Uterus (tissue), 4 donors: Measurements from ENCODE around the gene SCRT2. TPM values are rescaled to one million over a fixed set of nuclear protein-coding genes. Genes with fewer than 3 reads are reported as not detected.
A peak's percentile ranks its signal among the peaks of the same experiment; 100 is the strongest.
"Not testable (repeated sequence)": the region's sequence is repeated elsewhere in the genome, so short reads cannot be mapped to it uniquely, and the experiment has no call there.

ENCODE experiments used
- DNase-seq, 2 donors: peaks; one replicate each; pipeline ENCODE4 v3.0.0-alpha.2; 2019 to 2020
- H3K27ac ChIP-seq, 2 donors: fragments of 200-600 bp; sonication (generic); 1 replicate in 1 of 2; 2 replicates in 1 of 2; pipeline ENCODE4 v1.5.1; 2016 to 2018
- H3K27me3 ChIP-seq, 2 donors: fragments of 200-600 bp; sonication (generic); one replicate each; pipeline ENCODE4 v1.5.1; 2018 to 2019; ENCODE audit warnings: control low read depth in 1 of 2
- H3K36me3 ChIP-seq, 2 donors: fragments of 200-600 bp; sonication (generic); one replicate each; pipeline ENCODE4 v1.5.1; 2019; ENCODE audit warnings: control low read depth in 1 of 2
- H3K4me1 ChIP-seq, 2 donors: fragments of 200-600 bp; sonication (generic); one replicate each; pipeline ENCODE4 v1.5.1; 2018 to 2019; ENCODE audit warnings: control low read depth in 1 of 2
- H3K4me3 ChIP-seq, 2 donors: fragments of 200-600 bp; sonication (generic); 1 replicate in 1 of 2; 2 replicates in 1 of 2; pipeline ENCODE4 v1.5.1; 2018 to 2019; ENCODE audit warnings: mild to moderate bottlenecking in 1 of 2
- H3K9me3 ChIP-seq, 2 donors: fragments of 200-600 bp; sonication (generic); one replicate each; pipeline ENCODE4 v1.5.1; 2019; ENCODE audit warnings: control low read depth in 1 of 2
- POLR2A ChIP-seq, 2 donors: fragments of 450-650 bp; IDR thresholded peaks; one replicate each; pipeline ENCODE4 v1.6.1; 2016; ENCODE audit warnings: antibody characterized with exemption in 2 of 2, mild to moderate bottlenecking in 1 of 2, moderate library complexity in 1 of 2
- intact Hi-C: fragments of 100-400 bp; cut with DNase I; formaldehyde crosslinking; loops from one replicate; pipeline ENCODE4 v1.15.1; 2023; ENCODE audit warnings: low total_unique reads
- total RNA-seq, 4 donors: library from RNA; depleted of rRNA in 3 of 4; stranded (reverse); fragments of >200 nt in 3 of 4; gene quantifications; one replicate each; pipeline versions ENCODE4 v1.1.0 to v1.2.4, GENCODE V29; 2014 to 2023
- TF ChIP-seq, protein P1 (sequence below), 4 experiments: fragments of 200-600 bp in 2 of 4; fragments of 450-650 bp in 2 of 4; sonication (generic) in 2 of 4; IDR thresholded peaks; one replicate each; pipeline ENCODE4 v1.5.1; 2016 to 2019; ENCODE audit warnings: antibody characterized with exemption in 4 of 4, mild to moderate bottlenecking in 2 of 4, moderate library complexity in 1 of 4
- donor health status: DM: yes; HTN: yes; CAD: no.

The SCRT2 gene
- total RNA-seq, 4 donors from 2014 or later, result not detected

DNA sequence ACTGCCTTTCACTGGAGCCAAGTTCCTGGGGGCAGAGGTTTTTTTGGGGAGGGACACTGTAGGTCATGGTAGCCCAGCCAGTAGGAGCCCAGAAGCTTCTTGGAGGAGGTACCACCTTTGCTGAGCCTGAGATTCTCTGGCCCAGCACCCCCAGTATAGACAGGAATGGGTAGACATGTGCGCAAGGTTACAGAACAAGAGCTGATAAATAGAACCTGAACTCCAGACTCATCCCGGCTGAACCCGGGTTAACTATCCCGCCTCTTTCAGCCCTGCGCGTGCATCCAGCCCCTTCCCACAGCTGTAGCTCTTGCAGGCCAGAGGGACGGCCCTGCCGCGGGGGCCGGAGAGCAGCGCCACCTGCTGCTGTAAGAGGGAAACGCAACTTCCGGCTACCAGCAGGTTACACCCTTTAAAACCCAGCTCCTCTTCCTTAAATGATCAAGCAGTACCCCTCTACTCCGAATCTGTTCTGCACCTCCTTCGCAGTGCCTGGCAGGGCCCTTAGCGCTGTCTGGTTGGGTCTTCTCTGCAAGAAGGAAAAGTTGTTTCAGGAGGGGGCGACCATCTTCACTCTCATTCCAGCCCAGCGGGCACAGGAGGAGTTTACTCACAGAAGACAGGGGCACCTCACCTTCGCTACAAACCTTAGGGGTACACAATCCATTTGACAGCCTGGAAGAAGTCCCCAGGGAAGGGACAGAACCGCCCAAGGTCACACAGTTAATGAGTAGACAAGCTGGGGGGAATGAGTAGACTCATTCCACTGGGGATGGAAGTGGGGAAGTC is 30.1 kb downstream of the SCRT2 start:
- Histone ChIP-seq H3K36me3 (no peaks in the 10 kb centered on the region), H3K9me3 (no peaks in the 10 kb centered on the region), H3K4me1 (no peaks in the 10 kb centered on the region), H3K27me3 (no peaks in the 10 kb centered on the region), H3K4me3 (no peak overlapping the region), H3K27ac (no peak overlapping the region)
- DNase-seq, result peak; percentile 38 to 59
- intact Hi-C loops, result loop anchor here (5.0 kb wide), 1 partner anchor 88 kb away; no protein-coding TSS in a partner anchor
- TF ChIP-seq, protein P1, sequence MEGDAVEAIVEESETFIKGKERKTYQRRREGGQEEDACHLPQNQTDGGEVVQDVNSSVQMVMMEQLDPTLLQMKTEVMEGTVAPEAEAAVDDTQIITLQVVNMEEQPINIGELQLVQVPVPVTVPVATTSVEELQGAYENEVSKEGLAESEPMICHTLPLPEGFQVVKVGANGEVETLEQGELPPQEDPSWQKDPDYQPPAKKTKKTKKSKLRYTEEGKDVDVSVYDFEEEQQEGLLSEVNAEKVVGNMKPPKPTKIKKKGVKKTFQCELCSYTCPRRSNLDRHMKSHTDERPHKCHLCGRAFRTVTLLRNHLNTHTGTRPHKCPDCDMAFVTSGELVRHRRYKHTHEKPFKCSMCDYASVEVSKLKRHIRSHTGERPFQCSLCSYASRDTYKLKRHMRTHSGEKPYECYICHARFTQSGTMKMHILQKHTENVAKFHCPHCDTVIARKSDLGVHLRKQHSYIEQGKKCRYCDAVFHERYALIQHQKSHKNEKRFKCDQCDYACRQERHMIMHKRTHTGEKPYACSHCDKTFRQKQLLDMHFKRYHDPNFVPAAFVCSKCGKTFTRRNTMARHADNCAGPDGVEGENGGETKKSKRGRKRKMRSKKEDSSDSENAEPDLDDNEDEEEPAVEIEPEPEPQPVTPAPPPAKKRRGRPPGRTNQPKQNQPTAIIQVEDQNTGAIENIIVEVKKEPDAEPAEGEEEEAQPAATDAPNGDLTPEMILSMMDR (IDR thresholded peaks at IDR 0.05), result peak; percentile 79 to 93 (median 86)
- no peak for TF ChIP-seq POLR2A (IDR thresholded peaks at IDR 0.05)

DNA sequence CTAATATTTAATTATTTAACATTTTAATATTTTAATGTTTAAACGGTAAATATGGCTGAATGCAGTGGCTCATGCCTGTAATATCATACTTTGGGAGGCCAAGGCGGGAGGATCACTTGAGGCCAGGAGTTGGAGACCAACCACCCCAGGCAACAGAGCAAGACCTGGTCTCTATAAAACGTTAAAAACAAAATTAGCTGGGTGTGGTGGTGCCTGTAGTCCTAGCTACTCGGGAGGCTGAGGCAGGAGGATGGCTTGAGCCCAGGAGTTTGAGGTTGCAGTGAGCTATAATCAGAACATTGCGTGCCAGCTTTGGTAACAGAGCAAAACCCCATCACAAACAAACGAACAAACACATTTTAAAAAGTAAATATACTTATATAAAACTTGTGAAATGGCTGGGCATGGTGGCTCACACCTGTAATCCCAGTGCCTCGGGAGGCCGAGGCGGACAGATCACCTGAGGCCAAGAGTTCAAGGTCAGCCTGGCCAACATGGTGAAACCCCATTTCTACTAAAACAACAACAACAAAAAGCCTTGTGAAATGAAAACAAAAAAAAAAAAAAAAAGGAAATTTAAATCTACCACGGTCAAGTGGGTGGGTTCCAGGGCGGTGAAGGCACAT is 30.8 kb downstream of the SCRT2 start:
- no peak overlapping the region for H3K27ac ChIP-seq
- no peaks in the 10 kb centered on the region for H3K4me1 ChIP-seq
- intact Hi-C loops, result loop anchor here (5.0 kb wide), 1 partner anchor 88 kb away; no protein-coding TSS in a partner anchor
- TF ChIP-seq POLR2A (IDR thresholded peaks at IDR 0.05), result no peak
- TF ChIP-seq, protein P1 (IDR thresholded peaks at IDR 0.05), result no peak
- no peaks in the 10 kb centered on the region for H3K27me3 ChIP-seq
- no peaks in the 10 kb centered on the region for H3K9me3 ChIP-seq
- H3K4me3 ChIP-seq, result no peak overlapping the region
- no peaks in the 10 kb centered on the region for H3K36me3 ChIP-seq
- DNase-seq, result no peak

DNA sequence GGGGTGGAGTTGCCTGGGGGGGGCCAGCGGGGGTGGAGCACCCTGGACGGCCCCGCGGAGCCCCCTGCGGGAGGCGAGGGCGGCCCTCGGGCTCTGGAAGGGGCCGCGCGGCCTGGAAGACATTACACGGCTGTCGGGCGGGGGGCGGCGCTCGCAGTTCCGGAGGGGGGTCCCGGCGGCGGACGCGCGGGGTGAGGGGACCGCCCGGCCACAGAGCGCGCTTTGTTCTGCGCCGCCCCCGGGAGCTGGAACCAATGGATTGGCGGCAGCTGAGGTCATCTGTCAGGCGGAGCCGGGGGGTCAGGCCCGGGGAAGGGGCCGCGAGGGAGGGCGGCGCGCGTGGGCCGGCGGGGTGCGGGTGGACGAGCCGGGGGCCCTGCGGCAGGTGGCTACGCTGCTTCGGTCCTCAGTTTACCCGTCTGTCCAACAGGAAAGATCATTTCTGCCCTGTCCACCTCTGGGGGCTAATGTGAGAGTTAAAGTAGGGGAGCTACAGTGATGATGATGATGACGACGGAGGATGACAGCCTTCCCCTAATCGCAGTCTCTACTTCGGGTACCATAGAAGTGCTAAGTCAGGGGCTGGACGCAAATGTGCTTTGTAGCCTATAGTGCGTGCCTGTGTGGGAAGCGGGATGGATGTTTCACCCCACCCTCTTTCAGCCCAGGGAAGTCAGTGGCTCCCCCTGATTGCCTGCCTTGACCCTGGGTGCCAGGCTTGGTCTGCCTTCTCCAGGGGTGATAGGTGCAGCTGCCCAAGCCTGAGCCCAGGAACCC is 33.0 kb downstream of the SCRT2 start:
- Histone ChIP-seq H3K4me1 (no peaks in the 10 kb centered on the region), H3K9me3 (no peaks in the 10 kb centered on the region), H3K27me3 (no peaks in the 10 kb centered on the region), H3K36me3 (no peaks in the 10 kb centered on the region), H3K27ac (peak overlapping the region; percentile 8 to 60), H3K4me3 (peak overlapping the region in 1 of 2 donors; percentile 35)
- DNase-seq, result peak in 1 of 2 donors; percentile 25
- intact Hi-C loops, result no loop called here
- TF ChIP-seq, protein P1 (IDR thresholded peaks at IDR 0.05), result no peak
- TF ChIP-seq POLR2A (IDR thresholded peaks at IDR 0.05), result no peak

DNA sequence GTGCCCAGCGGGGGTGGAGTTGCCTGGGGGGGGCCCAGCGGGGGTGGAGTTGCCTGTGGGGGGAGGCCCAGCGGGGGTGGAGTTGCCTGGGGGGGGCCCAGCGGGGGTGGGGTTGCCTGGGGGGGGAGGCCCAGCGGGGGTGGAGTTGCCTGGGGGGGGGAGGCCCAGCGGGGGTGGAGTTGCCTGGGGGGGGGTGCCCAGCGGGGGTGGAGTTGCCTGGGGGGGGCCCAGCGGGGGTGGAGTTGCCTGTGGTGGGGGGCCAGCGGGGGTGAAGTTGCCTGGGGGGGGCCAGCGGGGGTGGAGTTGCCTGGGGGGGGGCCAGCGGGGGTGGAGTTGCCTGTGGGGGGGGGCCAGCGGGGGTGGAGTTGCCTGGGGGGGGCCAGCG is 33.6 kb downstream of the SCRT2 start:
- intact Hi-C loops, H3K4me1 ChIP-seq, H3K36me3 ChIP-seq, H3K9me3 ChIP-seq, H3K27ac ChIP-seq, H3K27me3 ChIP-seq, DNase-seq: not testable (repeated sequence)
- peak overlapping the region in 1 of 2 donors; percentile 35 for H3K4me3 ChIP-seq

DNA sequence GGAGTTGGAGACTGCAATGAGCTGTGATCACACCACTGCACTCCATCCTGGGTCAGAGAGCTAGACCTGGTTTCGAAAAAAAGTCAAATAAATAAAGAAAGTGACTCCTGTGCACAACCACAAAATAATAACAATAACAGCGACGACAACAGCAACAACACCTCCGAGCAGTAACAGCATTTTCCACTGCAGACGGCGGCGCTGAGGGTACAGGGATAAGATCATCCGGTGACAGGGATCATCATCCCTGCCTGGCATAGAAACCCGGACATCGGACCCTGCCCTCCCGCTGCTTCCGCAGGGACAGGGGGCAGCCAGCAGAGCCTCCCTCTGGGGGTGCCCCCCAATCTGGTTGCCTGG is 34.1 kb downstream of the SCRT2 start:
- H3K4me1 ChIP-seq, result no peaks in the 10 kb centered on the region
- no peak overlapping the region for H3K27ac ChIP-seq
- intact Hi-C loops, result no loop called here
- TF ChIP-seq POLR2A (IDR thresholded peaks at IDR 0.05), result no peak
- TF ChIP-seq, protein P1 (IDR thresholded peaks at IDR 0.05), result no peak
- no peaks in the 10 kb centered on the region for H3K36me3 ChIP-seq
- no peaks in the 10 kb centered on the region for H3K9me3 ChIP-seq
- DNase-seq, result no peak
- no peak overlapping the region for H3K4me3 ChIP-seq
- H3K27me3 ChIP-seq, result no peaks in the 10 kb centered on the region
